ENCODE measurements around the gene PPIL4. TPM values are rescaled to one million over a fixed set of nuclear protein-coding genes. Genes with fewer than 3 reads are reported as not detected.
A peak's percentile ranks its signal among the peaks of the same experiment; 100 is the strongest.

PPIL4 gene
- total RNA-seq = 10 to 100 TPM; 10.9 to 22.9 (median 16.9) TPM
- 10 to 100 TPM; 11.8 to 14.3 TPM for polyA plus RNA-seq
- long read RNA-seq, donor 1, transcript PPIL4-201 (13 exons, 2,232 nt) = major isoform, 29 of 34 reads
- long read RNA-seq, donor 1, partial matches to known transcripts = 1 of 34 reads
- long read RNA-seq, donor 1, other reads (novel, unspliced or antisense) = 4 of 34 reads
- long read RNA-seq, donor 2, transcript PPIL4-201 (13 exons, 2,232 nt) = major isoform, 54 of 75 reads
- long read RNA-seq, donor 2, partial matches to known transcripts = 12 of 75 reads
- long read RNA-seq, donor 2, other reads (novel, unspliced or antisense) = 9 of 75 reads
- long read RNA-seq, donor 3, transcript PPIL4-201 (13 exons, 2,232 nt) = major isoform, 11 of 12 reads
- long read RNA-seq, donor 3, partial matches to known transcripts = 1 of 12 reads
- long read RNA-seq, donor 3, other reads (novel, unspliced or antisense) = 0 of 12 reads

GRCh38 chr6:149545754-149546471 lies at the start of gene PPIL4:
Gene PPIL4, minus strand, starts transcription at chr6:149546043. Its CDS starts 38 bp downstream, at chr6:149546005.
- no peaks in the 10 kb centered on the region for H3K9me3 ChIP-seq
- intact Hi-C loops (cut with DNase I) = loop anchor here in 2 of 10 donors (1.0 to 5.0 kb wide), 2 partner anchors 19 to 461 kb away; no protein-coding TSS in a partner anchor
- H3K27ac ChIP-seq = peak within 1 kb of the TSS; percentile 90 to 99 (median 94)
- TF ChIP-seq CTCF (IDR thresholded peaks at IDR 0.05) (peak; percentile 76 to 95 (median 83)), POLR2A (IDR thresholded peaks at IDR 0.05) (peak; percentile 51 to 91)
- H3K4me1 ChIP-seq = peaks cover 4 to 37% (median 29%) of the 10 kb centered on the region in 12 donors
- DNase-seq (peak; percentile 96 to 99 (median 98)), ATAC-seq (peak; percentile 97 to 99 (median 98))
- no peaks in the 10 kb centered on the region for H3K27me3 ChIP-seq
- H3K36me3 ChIP-seq = peaks cover 0 to 8% (median under 1%) of the 10 kb centered on the region in 9 donors
- H3K4me3 ChIP-seq = peak within 1 kb of the TSS; percentile 54 to 99 (median 92)
- WGBS, 4 donors = 0 to 1% (median 1%) methylated on average over 42 to 71 of the region's 71 CpGs

GRCh38 chr6:149593408-149593807 lies 47.6 kb upstream of the PPIL4 start:
- intact Hi-C loops (cut with DNase I) = no loop called here
- no peaks in the 10 kb centered on the region for H3K27me3 ChIP-seq
- H3K4me1 ChIP-seq = no peaks in the 10 kb centered on the region
- H3K27ac ChIP-seq = no peak overlapping the region
- no peak for TF ChIP-seq POLR2A (IDR thresholded peaks at IDR 0.05)
- no peak for TF ChIP-seq CTCF (IDR thresholded peaks at IDR 0.05)
- no peak for ATAC-seq
- no peak overlapping the region for H3K4me3 ChIP-seq
- H3K9me3 ChIP-seq = no peaks in the 10 kb centered on the region
- 97 to 100% (median 100%) methylated on average over 1 of the region's 1 CpG for WGBS, 4 donors
- DNase-seq = no peak
- H3K36me3 ChIP-seq = peaks cover 0 to 100% (median 86%) of the 10 kb centered on the region in 9 donors

GRCh38 chr6:149592983-149593382 lies 47.1 kb upstream of the PPIL4 start:
- ATAC-seq (no peak), DNase-seq (no peak)
- peaks cover 0 to 100% (median 82%) of the 10 kb centered on the region in 9 donors for H3K36me3 ChIP-seq
- H3K9me3 ChIP-seq = no peaks in the 10 kb centered on the region
- no peak overlapping the region for H3K27ac ChIP-seq
- no peaks in the 10 kb centered on the region for H3K27me3 ChIP-seq
- no peaks in the 10 kb centered on the region for H3K4me1 ChIP-seq
- no peak overlapping the region for H3K4me3 ChIP-seq
- WGBS, 4 donors = 93 to 99% (median 96%) methylated on average over 2 of the region's 2 CpGs
- intact Hi-C loops (cut with DNase I) = no loop called here
- TF ChIP-seq POLR2A (IDR thresholded peaks at IDR 0.05) (no peak), CTCF (IDR thresholded peaks at IDR 0.05) (no peak)

GRCh38 chr6:149586149-149586548 lies 40.3 kb upstream of the PPIL4 start:
- no peak overlapping the region for H3K27ac ChIP-seq
- ATAC-seq (no peak), DNase-seq (no peak)
- H3K36me3 ChIP-seq = peaks cover 0 to 100% (median 79%) of the 10 kb centered on the region in 9 donors
- TF ChIP-seq CTCF (IDR thresholded peaks at IDR 0.05) (no peak), POLR2A (IDR thresholded peaks at IDR 0.05) (no peak)
- intact Hi-C loops (cut with DNase I) = no loop called here
- no peaks in the 10 kb centered on the region for H3K27me3 ChIP-seq
- H3K9me3 ChIP-seq = no peaks in the 10 kb centered on the region
- 92 to 98% (median 97%) methylated on average over 2 of the region's 2 CpGs for WGBS, 4 donors
- H3K4me3 ChIP-seq = no peak overlapping the region
- no peaks in the 10 kb centered on the region for H3K4me1 ChIP-seq

All from heart left ventricle (tissue), 16 donors.